Measurements from ENCODE around the gene PRSS35. TPM values are rescaled to one million over a fixed set of nuclear protein-coding genes. Genes with fewer than 3 reads are reported as not detected.

Gene PRSS35
- total and polyA plus RNA-seq, 2 of the 8 experiments (the other 6 are each of a cell fraction or from before 2014, with no cell fraction given), result 1.3 to 2.9 TPM

DNA sequence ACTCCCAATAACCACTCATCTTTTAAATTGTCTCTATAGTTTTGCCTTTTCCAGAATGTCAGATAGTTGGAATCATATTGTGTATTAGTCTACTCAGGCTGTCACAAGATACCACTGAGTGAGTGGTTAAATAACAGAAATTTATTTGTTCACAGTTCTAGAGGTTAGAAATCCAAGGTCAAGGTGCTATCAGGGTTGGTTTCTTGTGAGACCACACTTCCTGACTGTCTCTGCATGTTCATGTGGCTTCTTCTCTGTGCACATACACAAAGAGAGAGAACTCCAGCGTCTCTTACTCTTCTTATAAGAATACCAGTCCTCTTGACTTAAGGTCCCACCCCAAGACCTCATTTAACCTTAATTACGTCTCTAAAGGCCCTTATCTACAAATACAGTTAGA is 23.9 kb upstream of the PRSS35 start:
- H3K56ac ChIP-seq (replicated peaks; ENCODE audit: insufficient read length, low read depth, low read length), result no peak overlapping the region
- no peak for TF ChIP-seq KDM5A (IDR thresholded peaks at IDR 0.05; ENCODE audit: low read length)
- TF ChIP-seq, protein P1, sequence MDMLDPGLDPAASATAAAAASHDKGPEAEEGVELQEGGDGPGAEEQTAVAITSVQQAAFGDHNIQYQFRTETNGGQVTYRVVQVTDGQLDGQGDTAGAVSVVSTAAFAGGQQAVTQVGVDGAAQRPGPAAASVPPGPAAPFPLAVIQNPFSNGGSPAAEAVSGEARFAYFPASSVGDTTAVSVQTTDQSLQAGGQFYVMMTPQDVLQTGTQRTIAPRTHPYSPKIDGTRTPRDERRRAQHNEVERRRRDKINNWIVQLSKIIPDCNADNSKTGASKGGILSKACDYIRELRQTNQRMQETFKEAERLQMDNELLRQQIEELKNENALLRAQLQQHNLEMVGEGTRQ (IDR thresholded peaks at IDR 0.05; ENCODE audit: low read length), result no peak
- TF ChIP-seq, protein P2, sequence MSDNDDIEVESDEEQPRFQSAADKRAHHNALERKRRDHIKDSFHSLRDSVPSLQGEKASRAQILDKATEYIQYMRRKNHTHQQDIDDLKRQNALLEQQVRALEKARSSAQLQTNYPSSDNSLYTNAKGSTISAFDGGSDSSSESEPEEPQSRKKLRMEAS (IDR thresholded peaks at IDR 0.05), result no peak

More for the DNA sequence above, 23.9 kb upstream of the PRSS35 start:
- H3K36me3 ChIP-seq (ENCODE audit: control insufficient read depth in 2 of 4, insufficient read depth in 4 of 4, low read length in 3 of 4), result no peaks in the 10 kb centered on the region
- DNase-seq (ENCODE audit: low read depth in 1 of 2, low spot score in 2 of 2) (no peak), FAIRE-seq (no peak)
- no peak overlapping the region for H2BK5ac ChIP-seq (ENCODE audit: low read depth, low read length)
- H3K23me2 ChIP-seq (ENCODE audit: low read depth, low read length), result no peaks in the 10 kb centered on the region
- H3K9ac ChIP-seq (replicated peaks in 1 of 4; ENCODE audit: extremely low read depth in 1 of 4, low read depth in 3 of 4, low read length in 3 of 4), result no peak overlapping the region
- no peak overlapping the region for H4K5ac ChIP-seq (ENCODE audit: insufficient read length, low read depth, low read length)
- WGBS, 2 experiments (ENCODE audit: extremely low coverage in 1 of 2, insufficient coverage in 1 of 2, insufficient read length in 1 of 2, insufficient replicate concordance in 2 of 2, low coverage in 1 of 2, low lambda C conversion rate in 2 of 2, missing lambda C conversion rate in 1 of 2), result 91% methylated on average over 2 of the region's 2 CpGs; no CpG with 5 or more reads in 1 of the 2 experiments
- H3K4me1 ChIP-seq (replicated peaks in 1 of 4; ENCODE audit: control insufficient read depth in 3 of 4, insufficient read depth in 4 of 4, low read length in 3 of 4), result no peaks in the 10 kb centered on the region
- no peak overlapping the region for H2BK20ac ChIP-seq (ENCODE audit: low read length)
- H2BK120ac ChIP-seq (replicated peaks; ENCODE audit: low read depth, low read length), result no peak overlapping the region
- no peaks in the 10 kb centered on the region for H3K27me3 ChIP-seq (replicated peaks in 1 of 4; ENCODE audit: control insufficient read depth in 3 of 4, extremely low read depth in 1 of 4, insufficient read depth in 3 of 4, low read length in 3 of 4)
- no peak overlapping the region for H3K14ac ChIP-seq (ENCODE audit: insufficient read length)
- H3K18ac ChIP-seq (ENCODE audit: extremely low read depth, low read length), result no peak overlapping the region
- H3K4me2 ChIP-seq (ENCODE audit: insufficient read depth in 1 of 2, low read depth in 2 of 2, low read length in 2 of 2), result no peak overlapping the region
- H3K4ac ChIP-seq (replicated peaks; ENCODE audit: insufficient read length, low read depth, low read length), result no peak overlapping the region
- H2BK12ac ChIP-seq (ENCODE audit: low read depth, low read length), result no peak overlapping the region
- no peak overlapping the region for H2BK15ac ChIP-seq (ENCODE audit: low read length)
- H3K9me3 ChIP-seq (ENCODE audit: insufficient read depth in 2 of 2, low read depth in 1 of 2, low read length in 1 of 2), result no peaks in the 10 kb centered on the region
- no peaks in the 10 kb centered on the region for H4K20me1 ChIP-seq (replicated peaks in 1 of 2; ENCODE audit: control insufficient read depth in 1 of 2, insufficient read depth in 2 of 2, low read length in 2 of 2)
- H2AK5ac ChIP-seq (ENCODE audit: low read depth, low read length), result no peak overlapping the region
- H4K8ac ChIP-seq (ENCODE audit: extremely low read depth, insufficient read depth, low read length), result no peak overlapping the region
- no peaks in the 10 kb centered on the region for H3K79me1 ChIP-seq (ENCODE audit: low read depth, low read length)
- ChIA-PET POLR2A (ENCODE audit: partially characterized antibody) (no interaction called here), CTCF (ENCODE audit: partially characterized antibody) (no interaction called here)
- no peak overlapping the region for H3K27ac ChIP-seq (ENCODE audit: low read depth, low read length)
- no peak overlapping the region for H4K91ac ChIP-seq (replicated peaks; ENCODE audit: insufficient read length, low read length)
- H3K23ac ChIP-seq (ENCODE audit: insufficient read length), result no peak overlapping the region
- H3K4me3 ChIP-seq (ENCODE audit: extremely low read depth in 1 of 4, insufficient read depth in 2 of 4, low read depth in 3 of 4, low read length in 4 of 4), result no peak overlapping the region
- no peaks in the 10 kb centered on the region for H3K79me2 ChIP-seq (ENCODE audit: control insufficient read depth in 1 of 2, insufficient read depth in 2 of 2, low read length in 2 of 2)
- H2AFZ ChIP-seq (ENCODE audit: low read length), result no peak overlapping the region
